ENCODE results near the gene MKI67.

Gene MKI67

DNA sequence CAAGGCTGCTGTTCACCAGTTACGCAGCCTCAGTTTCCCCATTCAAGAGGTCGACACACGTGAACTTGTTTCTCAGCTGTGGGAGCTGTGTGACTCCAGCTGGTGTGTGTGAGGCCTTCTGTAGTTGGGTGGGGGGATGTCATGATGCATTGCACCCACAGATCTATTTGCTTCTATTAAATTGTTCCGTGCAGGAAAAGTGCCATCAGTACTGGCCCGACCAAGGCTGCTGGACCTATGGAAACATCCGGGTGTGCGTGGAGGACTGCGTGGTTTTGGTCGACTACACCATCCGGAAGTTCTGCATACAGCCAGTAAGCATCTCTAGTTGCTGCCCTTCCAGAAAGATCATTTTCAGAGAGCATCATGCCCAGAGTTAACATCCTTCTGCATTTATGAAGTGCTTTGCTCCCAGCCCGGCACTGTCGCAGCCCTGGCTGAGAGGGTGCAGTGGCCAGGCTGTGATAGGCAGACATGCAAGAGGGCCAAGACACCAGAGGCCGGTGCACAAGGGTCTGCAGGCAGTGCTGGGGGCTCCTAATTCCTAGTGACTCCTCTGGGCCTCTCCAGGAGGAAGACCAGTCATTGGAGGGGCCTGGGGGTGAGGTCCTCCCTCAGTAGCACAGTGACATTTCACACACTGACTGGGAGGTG lies 60.2 kb downstream of the MKI67 start:
- no peak for DNase-seq (ENCODE audit: low spot score)

DNA sequence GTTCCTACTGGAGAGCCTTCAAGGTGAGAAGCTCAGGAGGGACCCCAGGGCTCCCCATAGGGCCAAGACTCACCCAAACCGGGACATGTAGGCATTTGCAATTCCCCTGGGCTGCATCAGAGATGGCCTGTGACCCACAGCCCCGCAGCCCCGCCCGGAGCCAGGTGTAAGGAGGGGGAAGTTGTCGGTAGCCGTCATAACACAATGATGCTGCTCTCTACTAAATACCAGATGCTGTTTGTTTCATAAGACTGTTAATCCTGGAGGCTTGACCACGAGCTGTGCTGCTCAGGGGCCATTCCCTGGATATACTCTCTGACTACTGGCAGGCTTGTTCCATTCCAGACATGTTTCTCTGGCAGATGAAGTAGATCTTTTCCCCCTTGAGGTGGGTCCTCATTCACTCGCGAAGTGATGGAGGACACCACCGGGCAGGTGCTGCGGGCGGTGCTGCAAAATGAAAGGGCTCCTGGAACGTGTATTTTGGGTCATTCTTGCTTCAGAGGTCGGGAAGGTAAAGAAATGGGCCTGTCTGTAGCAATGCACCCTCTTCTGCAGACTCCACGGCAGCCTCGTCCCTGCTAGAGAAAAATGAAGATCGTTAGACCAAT lies 61.1 kb downstream of the MKI67 start:
- no peak for DNase-seq (ENCODE audit: low spot score)

DNA sequence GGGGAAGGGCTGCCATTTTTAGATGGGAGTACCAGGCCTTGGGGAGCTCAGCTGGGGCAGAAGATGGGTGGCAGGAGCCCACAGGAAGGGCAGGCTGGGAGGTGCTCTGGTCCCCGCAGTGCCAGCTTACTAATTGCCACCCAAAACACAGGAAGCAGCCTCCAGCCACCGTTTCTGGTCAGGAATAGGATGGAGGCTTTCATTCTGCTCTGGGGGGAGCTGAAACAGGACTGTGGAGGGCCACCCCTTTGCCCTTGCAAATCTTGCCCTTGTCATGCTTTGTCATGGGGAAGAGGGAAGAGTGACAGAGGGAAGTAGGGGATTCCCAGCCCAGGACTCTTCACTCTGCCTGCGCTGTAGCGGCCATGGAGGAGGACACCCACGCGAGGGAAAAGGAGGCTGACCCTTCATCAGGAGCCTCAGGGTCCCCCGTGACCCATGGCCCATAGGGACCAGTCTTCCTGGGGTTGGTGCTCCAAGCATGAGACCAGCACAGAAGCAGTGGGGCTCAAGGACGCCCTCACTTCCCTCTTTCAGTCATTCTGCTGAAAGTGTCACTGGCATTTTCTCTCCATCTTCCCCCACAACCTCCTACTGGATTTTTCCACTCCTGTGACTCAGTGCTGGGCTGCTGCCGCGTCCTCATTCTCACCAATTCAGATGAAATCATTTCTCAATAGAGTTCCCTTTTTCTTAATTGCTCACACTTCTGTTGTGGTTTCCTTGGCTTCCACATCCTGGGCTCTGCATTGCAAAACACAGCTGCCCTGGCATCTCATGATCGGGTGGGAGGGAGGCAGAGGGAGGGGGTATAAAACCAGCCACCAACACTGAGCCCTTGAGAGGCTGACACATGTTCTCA lies 61.9 kb downstream of the MKI67 start:
- DNase-seq (ENCODE audit: low spot score), result no peak

DNA sequence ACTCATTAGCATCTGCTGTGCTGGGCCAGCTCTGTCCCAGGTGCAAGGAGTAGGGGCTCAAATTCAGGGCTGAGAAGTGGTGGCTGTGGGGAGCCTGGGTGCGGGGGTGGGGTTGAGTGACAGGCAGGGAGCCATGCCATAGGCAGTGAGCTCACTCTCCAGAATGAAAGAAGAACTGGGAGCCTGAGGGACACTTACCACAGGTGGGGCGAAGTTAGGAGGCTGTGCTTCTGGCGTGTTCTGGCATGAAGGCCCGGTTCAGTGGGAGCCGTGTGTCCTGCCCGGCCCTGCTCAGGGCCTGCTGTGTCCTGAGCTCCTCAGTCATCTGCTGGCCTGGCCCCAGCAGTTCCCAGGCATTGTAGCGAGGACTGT lies 62.5 kb downstream of the MKI67 start:
- no peak for DNase-seq (ENCODE audit: low spot score)

DNA sequence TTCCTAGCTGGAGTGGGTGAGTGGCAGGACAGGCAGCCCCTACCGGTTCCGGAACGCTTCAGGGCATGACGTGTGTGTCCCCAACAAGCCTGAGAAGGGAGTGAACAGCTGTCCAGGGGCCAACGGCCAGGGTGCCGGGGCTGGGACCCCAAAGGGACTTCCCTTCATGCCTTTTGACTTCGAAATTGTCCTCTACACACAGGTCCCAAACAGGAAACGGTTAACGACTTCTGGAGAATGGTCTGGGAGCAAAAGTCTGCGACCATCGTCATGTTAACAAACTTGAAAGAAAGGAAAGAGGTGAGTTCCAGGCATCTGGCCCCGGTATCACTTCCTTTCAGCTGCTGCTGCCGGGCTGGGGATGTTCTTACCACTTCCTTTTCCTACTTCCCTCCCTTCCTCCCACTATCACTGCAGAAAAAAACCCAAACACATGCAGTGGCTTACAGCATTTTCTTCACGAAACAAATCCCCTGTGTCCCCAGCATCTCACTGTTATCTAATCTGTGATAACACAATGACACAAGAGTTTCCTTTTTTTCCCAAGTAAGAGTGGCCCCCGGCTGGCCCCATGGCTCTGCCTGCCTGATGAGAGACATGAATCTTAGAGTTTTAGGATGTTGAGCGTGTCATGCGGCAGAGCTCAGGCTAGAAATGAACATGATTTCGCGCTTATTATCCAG lies 63.2 kb downstream of the MKI67 start:
- DNase-seq (ENCODE audit: low spot score), result no peak

DNA sequence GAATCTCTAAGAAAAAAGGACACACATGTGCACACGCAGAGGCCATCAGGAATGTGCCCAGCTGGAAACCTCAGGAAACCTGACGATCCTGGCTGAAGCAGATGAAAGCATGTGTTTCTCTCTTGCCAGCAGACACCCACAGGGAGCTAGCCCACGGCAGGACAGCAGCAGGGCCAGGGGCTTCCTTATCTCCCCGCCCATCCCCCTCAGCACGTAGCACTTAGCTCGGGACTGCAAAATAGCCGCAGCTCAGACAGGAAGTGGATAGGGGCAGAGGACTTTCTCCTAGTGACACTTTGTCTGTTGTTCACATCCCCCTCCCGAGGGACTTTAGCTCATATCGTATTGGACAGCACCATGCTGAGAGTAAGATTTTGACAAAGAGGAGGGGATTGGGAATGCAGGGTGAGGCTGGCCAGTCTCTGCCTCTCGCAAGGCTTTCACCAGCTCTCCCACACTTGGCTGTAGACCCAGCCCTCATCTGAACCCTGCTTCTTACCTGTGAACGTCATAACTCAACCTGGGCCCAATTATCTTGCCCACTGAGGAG lies 63.8 kb downstream of the MKI67 start:
- DNase-seq (ENCODE audit: low spot score), result no peak

DNA sequence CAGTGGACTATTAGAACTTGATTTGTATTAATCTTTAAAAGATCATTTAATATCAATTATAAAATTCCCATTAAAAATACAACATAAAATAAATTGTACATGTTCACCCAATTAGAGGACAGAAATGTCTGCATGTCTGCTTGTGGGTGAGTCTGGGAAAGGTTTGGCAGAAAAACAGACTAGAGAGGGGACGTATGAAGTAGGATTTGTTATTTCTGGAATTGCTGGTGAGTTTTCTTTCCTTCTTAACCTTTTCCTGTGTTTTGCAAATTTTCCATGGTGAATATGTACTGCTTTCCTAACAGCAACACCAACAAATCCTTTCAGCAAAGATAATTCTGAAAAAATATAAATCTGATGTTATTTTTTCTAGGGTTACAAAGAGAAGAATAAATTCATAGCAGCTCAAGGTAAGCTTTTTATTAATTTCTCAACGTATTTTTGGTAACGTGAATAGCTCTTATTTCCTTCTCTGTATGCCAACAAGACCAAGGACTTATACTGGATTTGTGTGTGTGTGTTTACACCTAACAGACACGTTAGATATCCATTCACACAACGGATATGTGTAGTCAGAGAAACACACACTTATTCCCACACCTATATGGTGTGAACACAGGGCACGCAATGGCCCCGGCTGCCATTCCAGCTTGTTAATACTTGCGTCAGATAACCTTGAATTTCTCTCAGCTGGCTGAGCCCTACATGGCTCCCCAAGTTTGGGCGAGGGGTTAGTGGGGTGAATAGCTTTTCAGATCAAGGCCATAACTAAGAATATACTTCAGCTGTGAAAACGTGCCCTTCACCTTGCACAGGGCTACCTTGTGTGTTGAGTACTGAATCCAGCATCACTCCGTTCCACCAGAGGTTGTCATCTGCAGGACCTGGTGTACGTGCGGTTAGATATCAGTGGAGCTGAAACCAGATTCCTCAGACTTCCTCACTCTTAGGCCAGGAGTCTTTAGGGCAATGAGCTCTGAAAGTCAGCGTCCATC lies 64.6 kb downstream of the MKI67 start:
- DNase-seq (ENCODE audit: low spot score), result no peak

DNA sequence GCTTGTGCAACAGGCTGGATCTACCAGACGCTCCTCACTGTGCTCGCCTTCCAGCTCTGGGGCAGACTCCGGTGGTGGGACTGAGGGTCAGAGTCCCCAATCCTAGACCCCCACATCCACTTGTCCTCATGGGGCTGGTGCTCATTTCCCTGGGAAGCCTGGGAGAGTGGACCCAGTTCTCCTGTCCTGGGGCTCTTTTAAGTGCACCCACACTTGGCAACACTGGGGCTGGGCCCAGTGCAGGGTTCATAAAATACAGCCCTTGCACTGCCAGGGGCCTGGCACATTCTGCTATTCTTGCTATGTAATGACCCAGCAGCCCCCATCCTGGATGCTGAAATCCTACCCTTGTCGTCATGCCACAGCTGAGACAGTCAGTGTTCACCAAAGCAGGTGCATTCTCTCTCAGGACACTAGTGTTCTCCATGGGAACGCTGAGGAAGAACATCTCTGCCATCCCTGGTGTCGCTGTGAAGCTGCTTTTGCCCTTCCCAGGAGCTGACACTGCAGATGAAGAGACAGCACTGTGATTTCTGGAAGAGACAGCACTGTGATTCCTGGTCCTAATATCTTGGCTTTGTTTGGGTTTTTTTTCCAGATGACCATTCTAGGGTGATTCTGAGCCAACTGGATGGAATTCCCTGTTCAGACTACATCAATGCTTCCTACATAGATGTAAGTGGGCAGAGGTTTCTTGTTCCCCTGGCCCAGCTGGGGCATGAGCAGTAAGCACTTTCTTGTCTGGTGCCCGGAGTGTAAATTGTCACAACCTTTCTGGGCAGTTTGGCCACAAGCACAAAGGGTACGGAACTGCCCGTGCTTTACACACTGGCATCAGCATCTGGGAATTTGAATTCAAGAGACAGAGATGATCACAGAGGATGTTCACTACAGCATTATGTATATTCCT lies 65.6 kb downstream of the MKI67 start:
- DNase-seq (ENCODE audit: low spot score), result no peak

DNA sequence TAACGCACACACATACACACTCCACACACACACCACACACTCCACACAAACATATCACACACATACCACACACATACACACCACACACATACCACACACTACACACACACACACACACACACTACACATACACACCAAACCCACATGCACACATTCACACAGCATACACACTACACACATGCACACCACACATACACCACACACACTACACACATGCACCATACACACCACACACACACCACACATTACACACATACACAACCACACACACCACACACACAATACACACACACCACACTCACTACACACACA lies 66.3 kb downstream of the MKI67 start:
- DNase-seq (ENCODE audit: low spot score), result no peak

DNA sequence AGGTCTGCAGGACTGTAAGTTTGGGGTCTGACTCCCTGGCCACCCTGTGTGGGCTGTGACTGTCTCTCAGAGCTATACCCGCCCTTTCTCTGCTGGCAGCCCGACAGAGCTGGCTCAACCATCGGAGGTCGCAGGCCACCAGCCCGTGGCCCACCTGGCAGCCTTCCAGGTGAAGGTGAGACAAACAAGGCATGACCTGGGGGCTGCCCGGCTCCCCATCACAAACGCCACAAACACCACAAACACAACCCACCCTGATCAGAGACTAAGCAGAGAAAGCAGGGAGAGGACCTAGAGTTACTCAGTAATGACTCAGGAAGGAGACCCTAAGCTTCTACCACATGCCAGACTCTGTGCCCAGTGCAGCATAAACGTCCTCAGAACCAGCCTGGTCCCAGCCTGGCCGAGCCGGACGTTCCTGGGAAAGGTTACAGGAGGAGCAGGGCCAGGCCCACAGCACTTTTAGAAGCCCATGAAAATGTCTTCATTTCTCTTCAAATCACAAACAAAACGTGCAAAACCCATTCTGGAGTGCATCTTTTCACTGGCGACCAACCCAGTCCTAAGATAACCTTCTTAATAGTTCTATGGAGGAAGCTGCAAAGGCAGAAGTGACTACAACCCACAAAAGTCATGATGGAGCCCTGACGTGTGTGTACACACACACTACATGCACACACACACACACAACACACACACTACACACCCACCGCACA lies 66.8 kb downstream of the MKI67 start:
- no peak for DNase-seq (ENCODE audit: low spot score)

DNA sequence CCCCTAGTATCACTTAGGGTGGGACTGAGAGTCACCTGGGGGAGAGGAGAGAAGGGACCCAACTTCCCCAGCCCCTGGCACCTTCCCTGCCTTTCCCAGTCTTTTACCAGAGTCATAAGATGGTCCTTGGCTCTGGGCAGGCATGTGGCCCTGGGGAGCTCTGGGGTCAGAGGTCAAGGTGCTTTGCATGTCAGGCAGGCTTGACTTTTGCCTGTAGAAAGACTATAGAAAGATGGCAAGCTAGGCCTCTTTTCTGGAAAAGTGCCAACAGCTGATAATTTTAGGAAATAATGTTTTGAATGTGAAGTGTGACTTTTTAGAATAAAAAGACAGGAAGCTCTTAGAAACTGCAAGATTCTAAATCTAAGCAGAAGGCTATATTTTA lies 67.5 kb downstream of the MKI67 start:
- DNase-seq (ENCODE audit: low spot score), result no peak

DNA sequence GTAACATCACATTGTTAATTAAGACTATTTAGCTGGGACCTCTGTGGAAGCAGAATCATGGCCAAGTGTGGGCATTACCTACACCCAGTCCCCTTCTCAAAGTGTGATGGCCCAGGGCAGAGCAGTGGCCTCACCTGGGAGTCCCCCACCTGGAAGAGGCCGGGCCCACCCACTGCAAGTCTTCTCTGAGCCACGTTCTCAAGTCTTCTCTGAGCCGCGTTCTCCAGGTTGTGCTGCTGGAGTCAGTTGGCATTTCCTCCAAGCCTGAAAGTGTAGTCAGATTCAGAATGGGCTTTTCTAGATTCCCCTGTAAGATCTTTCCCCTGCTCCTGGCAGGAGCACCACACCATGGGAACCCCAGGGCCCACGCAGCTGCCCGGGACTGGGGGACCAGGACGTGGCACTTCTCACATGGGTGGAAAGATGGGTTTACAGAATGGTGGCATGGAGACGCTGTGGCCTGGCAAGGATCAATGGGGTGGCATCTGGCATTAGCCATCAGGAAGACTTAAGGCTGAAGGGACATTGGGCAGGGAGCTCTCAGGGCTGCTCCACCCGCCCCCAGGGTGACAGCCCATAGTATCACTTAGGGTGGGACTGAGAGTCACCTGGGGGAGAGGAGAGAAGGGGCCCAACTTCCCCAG lies 68.0 kb downstream of the MKI67 start:
- no peak for DNase-seq (ENCODE audit: low spot score)

DNA sequence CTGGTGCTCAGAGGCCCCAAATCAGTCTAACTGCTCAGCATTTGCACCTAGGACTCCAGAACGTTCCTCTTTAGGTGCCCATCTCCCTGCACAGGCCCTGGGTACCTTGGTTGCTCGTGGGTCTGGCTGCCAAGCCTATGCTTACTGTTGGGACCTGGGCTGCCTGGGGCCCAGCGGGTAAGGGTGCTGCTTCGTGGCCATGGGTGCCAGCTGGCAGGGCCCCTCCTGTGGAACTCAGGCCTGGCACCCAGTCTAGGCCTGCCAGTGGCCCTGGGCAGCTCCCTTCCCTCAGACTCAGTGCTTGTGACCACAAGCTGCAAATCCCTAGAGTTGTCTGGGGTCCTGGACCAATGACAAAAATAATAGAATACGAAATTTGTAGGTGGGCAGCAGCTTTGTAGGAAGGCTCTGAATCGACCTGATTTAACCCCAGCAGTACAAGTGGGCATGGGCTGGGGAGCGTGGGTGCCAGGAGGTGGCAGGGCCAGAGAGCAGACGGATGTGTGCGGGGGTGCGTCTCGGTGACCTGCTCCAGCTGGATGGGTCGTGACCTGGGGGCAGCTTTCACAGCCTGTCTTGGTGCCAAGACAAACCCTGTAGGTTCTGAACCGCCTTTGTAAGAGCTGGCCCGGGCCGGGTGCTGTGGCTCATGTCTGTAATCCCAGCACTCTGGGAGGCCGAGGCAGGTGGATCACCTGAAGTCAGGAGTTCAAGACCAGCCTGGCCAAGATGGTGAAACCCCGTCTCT lies 69.7 kb downstream of the MKI67 start:
- no peak for DNase-seq (ENCODE audit: low spot score)

DNA sequence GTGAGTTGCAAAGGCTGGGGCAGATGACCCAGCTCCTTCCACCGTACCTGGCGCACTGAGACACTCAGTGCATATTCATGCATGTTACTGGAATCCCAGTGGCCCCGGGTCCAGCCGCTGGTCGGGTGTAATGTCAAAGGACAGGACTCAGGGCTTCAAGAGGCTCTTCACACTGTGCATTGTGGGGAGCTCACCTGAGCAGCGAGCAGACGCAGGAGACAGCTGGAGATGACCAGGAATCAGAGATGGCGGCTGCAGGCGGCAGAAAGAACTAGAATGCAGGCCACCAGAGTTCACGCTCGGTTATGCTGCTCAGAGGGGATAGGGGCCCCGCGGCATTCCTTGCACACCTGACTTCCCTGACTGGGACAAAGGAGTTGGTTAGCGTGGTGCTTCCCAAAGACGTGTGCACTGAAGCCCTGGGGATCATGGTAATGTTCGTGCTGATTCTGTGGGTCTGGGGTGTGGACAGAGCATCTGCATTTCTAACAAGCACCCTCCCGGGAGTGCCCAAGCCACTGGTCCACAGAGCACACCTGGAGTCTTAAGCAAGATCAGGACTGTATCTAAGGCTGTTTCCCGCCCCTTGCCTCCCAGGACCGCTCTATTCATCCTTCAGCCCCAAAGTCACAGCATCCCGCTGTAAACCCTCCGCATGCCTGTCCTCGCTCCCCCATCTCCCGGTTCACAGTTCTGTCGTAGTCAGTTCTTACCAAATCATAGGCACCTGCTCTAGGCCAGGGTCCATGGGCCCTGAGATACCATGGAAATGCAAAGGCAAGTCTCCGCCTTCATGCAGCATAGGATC lies 71.0 kb downstream of the MKI67 start:
- no peak for DNase-seq (ENCODE audit: low spot score)

DNA sequence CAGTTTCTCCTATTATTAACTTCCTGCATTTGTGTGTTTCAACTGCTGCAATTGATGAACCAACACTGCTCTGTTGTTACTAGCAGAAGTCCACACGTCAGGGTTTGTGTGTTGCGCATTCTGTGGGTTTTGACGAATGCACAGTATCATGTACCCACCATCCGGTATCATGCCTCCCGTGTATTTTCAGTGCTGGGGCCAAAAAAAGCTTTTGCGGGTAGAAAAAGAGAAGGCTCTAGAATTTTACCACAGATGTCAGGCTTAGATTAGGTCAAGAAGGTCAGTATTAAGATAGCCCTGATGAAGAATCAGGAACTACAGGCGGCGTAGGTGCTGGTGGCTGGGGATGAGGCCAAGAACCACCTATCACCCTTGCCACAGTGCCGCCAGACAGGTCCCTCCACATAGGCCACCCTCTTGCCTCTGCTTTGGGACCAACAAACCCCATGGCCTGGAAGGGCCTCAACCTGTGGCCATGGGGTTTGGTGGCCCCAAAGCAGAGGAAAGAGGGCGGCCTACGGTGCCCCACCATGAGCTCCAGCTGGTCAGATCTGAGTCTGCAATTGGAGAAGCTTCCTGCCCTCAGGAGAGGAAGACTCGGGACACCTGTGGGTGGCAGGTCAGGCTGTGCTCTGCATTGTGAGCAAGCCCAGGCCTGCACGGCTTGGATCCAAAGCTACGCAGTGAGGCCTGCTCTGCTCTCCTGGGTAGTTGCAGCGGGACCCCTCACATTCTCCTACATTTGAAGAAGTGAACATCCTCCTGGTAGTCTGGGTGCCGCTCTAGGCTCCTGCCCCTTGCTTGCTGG lies 71.9 kb downstream of the MKI67 start:
- DNase-seq (ENCODE audit: low spot score), result no peak

DNA sequence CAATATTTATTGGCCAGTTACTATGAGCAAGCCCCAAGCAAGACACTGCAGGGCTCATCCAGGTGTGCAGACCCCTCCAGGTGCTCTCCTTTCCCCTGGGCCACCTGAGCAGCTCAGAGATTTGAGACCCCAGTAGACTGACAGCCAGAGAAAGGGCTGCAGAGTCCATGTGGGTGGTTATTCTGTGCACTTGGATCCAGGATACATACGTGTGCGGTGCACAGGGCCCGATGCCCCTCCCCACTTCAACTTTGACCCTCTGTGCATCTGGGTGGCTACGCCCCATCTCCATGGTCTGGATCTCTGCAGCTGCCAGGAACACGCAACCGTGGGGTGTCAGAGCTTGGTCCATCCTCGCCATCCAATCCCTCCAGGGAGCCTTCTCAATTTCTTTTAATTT lies 72.9 kb downstream of the MKI67 start:
- DNase-seq (ENCODE audit: low spot score), result no peak

DNA sequence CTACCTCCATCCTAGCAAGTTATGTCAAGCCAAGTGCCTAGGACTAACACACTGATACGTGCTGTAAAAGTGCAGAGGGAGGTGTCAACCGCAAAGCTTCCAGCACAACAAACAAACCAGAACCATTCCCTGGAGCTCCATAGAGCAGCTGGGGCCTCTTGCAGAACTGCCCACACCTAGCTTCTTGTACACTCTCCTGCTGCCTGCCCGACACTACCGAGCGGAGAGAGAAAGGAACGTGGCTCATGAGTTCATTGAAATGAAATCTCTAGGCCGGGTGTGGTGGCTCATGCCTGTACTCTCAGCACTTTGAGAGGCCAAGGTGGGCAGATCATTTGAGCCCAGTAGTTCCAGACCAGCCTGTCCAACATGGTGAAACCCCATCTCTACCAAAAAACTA lies 73.5 kb downstream of the MKI67 start:
- DNase-seq (ENCODE audit: low spot score), result no peak
